ENCODE measurements around the gene L3MBTL4. TPM values are rescaled to one million over a fixed set of nuclear protein-coding genes. Genes with fewer than 3 reads are reported as not detected.
"Not testable (repeated sequence)": the region's sequence is repeated elsewhere in the genome, so short reads cannot be mapped to it uniquely, and the experiment has no call there.

The L3MBTL4 gene
- total and polyA plus RNA-seq, 11 donors, result 0.27 to 3.3 (median 1.2) TPM

- intact Hi-C loops (cut with DNase I), result no loop called here
- Histone ChIP-seq H3K9me3 (no peaks in the 10 kb centered on the region), H3K36me3 (no peaks in the 10 kb centered on the region), H3K4me1 (no peaks in the 10 kb centered on the region), H3K27ac (no peak overlapping the region), H3K4me3 (no peak overlapping the region), H3K27me3 (no peaks in the 10 kb centered on the region)
- no peak for DNase-seq
- WGBS, 4 donors, result 38 to 63% (median 55%) methylated on average over 4 of the region's 4 CpGs
- TF ChIP-seq POLR2A (IDR thresholded peaks at IDR 0.05), result no peak
- TF ChIP-seq CTCF (IDR thresholded peaks at IDR 0.05), result no peak
- ATAC-seq, result peak in 1 of 4 donors; percentile 20
These were observed 132.8 kb downstream of the L3MBTL4 start for GRCh38 chr18:6281874-6282273.

- 85 to 88% (median 86%) methylated on average over 2 of the region's 2 CpGs for WGBS, 4 donors
- H3K4me3 ChIP-seq, result no peak overlapping the region
- no peaks in the 10 kb centered on the region for H3K36me3 ChIP-seq
- H3K27ac ChIP-seq, result no peak overlapping the region
- H3K9me3 ChIP-seq, result no peaks in the 10 kb centered on the region
- TF ChIP-seq CTCF (IDR thresholded peaks at IDR 0.05), result no peak
- no peak for TF ChIP-seq POLR2A (IDR thresholded peaks at IDR 0.05)
- no peak for ATAC-seq
- no peak for DNase-seq
- intact Hi-C loops (cut with DNase I), result no loop called here
- H3K4me1 ChIP-seq, result no peaks in the 10 kb centered on the region
- no peaks in the 10 kb centered on the region for H3K27me3 ChIP-seq
These were observed 134.4 kb downstream of the L3MBTL4 start for GRCh38 chr18:6280211-6280743.

GRCh38 chr18:6279308-6279707, 135.4 kb downstream of the L3MBTL4 start:
- no peak for ATAC-seq
- WGBS, 4 donors, result 32 to 57% (median 49%) methylated on average over 1 of the region's 1 CpG

GRCh38 chr18:6273423-6273822, 141.3 kb downstream of the L3MBTL4 start:
- Histone ChIP-seq H3K9me3 (no peaks in the 10 kb centered on the region), H3K4me3 (no peak overlapping the region), H3K36me3 (no peaks in the 10 kb centered on the region), H3K4me1 (no peaks in the 10 kb centered on the region), H3K27ac (no peak overlapping the region), H3K27me3 (peaks cover 0 to 6% (median 0%) of the 10 kb centered on the region in 9 donors)
- intact Hi-C loops (cut with DNase I), result no loop called here
- DNase-seq (no peak), ATAC-seq (no peak)
- no peak for TF ChIP-seq POLR2A (IDR thresholded peaks at IDR 0.05)
- no peak for TF ChIP-seq CTCF (IDR thresholded peaks at IDR 0.05)
- 62 to 67% (median 63%) methylated on average over 4 to 6 of the region's 6 CpGs for WGBS, 4 donors

More at GRCh38 chr18:6279308-6279707, 135.4 kb downstream of the L3MBTL4 start:
- intact Hi-C loops (cut with DNase I), result no loop called here
- no peaks in the 10 kb centered on the region for H3K36me3 ChIP-seq
- no peak overlapping the region for H3K4me3 ChIP-seq
- no peaks in the 10 kb centered on the region for H3K27me3 ChIP-seq
- H3K4me1 ChIP-seq, result no peaks in the 10 kb centered on the region
- no peak for DNase-seq
- no peaks in the 10 kb centered on the region for H3K9me3 ChIP-seq
- H3K27ac ChIP-seq, result no peak overlapping the region
- TF ChIP-seq POLR2A (IDR thresholded peaks at IDR 0.05), result no peak

- intact Hi-C loops (cut with DNase I); H3K9me3 ChIP-seq; H3K27ac ChIP-seq; DNase-seq; H3K36me3 ChIP-seq; H3K4me3 ChIP-seq; ATAC-seq; H3K4me1 ChIP-seq; H3K27me3 ChIP-seq: not testable (repeated sequence)
- WGBS, 4 donors, result 48 to 53% (median 52%) methylated on average over 9 to 10 of the region's 10 CpGs
These were observed 142.6 kb downstream of the L3MBTL4 start for GRCh38 chr18:6272144-6272543.

All from heart left ventricle (tissue), 16 donors.